GM18861 (cell line): Measurements from ENCODE around the gene RUNX1.
"Not testable (repeated sequence)": the region's sequence is repeated elsewhere in the genome, so short reads cannot be mapped to it uniquely, and the experiment has no call there.

ENCODE experiments used
- ATAC-seq: cut with Tn5 transposase; IDR thresholded peaks from one replicate; pipeline ENCODE4 v1.9.1; 2021; ENCODE audit not compliant: unreplicated experiment

The RUNX1 gene

DNA sequence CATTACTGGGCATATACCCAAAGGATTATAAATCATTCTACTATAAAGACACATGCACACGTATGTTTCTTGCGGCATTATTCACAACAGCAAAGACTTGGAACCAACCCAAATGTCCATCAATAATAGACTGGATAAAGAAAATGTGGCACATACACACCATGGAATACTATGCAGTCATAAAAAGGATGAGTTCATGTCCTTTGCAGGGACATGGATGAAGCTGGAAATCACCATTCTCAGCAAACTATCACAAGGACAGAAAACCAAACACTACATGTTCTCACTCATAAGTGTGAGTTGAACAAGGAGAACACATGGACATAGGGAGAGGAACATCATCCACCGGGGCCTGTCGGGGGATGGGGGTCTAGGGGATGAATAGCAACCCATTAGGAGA lies 97.2 kb downstream of the RUNX1 start:
- ATAC-seq, result not testable (repeated sequence)

DNA sequence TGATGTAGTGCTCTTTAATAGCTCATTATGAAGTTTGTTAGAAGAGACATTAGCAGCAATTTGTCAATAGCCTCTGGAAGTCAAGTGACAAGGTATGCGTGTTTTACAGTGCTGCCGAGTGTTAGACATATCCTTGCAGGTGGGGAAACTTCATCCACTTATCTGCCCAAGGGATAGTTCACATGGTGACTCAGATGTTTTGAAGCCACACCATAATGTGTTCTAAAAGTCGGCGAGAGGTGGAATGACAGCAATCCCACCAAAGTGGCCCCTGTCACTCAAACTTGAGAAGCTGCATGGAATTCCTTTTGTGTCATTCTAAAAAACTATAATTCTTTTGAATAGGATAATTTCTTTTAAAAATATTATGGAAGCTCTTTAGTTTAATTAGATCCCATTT lies 98.1 kb downstream of the RUNX1 start:
- no peak for ATAC-seq

GRCh38 chr21:34949499-34949898 lies 99.6 kb downstream of the RUNX1 start:
- ATAC-seq, result no peak

DNA sequence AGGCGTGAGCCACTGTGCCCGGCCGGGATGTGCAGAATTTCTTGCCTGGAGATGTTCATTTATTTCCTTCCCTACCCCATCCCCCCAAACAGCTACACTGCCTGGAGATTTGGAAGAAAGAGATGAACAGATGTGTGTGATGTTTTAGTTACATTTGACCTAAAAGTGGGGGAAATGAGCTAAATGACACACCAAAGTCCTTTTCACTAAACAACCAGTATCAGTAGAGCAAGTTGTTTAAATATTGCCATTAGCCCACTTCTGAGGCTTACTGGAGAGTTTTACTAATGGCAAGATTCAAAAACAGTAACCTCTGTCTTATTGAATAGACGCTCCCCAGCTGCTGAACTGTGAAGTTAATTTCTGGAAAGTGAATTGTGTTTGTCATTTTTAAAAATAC lies 100.1 kb downstream of the RUNX1 start:
- no peak for ATAC-seq

DNA sequence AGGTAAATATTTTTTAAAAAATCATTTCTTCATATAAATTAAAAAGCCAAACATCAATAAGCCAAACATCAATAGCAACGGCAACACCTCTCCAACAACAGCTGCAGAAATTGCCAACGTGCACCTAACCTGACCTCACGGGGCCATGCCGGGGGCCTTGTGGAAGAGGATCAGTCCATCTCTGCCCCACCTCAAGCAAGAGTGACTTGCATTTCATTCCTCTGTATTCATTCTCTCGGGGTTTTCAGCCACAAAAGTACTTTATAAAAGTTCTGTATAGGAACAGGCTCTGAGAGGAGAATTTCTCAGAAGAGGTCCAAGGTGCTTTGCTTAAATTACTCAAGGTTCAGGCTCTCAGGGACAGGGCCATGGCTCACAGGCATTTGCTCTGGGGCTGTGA lies 100.9 kb downstream of the RUNX1 start:
- ATAC-seq, result no peak

- no peak for ATAC-seq
These were observed 102.1 kb downstream of the RUNX1 start for GRCh38 chr21:34946916-34947534.

DNA sequence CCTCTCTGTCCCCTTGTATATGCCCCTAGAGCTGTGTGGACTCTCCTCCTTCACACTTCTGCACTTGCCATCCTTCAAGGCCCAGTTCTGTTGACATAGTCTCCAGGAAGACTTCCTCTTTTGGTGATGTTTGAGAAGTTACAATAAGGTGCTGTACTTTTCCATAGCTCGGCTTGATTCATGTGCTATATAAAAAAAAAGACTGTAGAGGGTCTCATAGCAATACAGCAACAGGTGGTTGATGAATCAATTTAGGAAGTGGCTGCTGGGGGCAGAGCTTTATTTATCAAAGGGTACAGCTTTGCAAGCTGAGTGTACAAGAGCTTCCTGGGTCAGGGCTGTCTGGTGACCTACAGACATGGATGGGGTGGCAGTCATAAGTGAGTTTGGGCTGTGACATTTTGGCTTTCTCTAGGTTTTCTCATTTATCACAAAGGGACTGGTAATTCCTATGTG lies 102.7 kb downstream of the RUNX1 start:
- ATAC-seq, result no peak

DNA sequence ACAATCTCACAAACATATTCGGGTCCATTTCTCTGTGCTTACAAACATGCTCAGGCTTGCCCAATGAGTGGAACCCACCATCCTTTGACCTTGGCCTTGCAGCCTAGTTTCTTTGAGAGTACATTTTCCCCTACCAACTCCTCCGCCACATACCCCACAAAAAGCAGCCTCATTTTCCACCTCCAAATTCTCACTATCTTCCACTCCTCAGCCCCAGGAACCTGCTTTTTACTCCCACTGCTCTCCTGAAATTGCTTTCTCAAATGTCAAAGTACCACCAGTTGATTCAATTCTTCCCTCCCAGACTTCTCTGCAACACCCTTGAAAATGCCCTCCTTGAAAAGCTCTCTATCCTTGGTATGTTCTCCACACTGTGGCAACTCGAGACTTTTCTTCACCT lies 103.8 kb downstream of the RUNX1 start:
- no peak for ATAC-seq

- no peak for ATAC-seq
These were observed 104.9 kb downstream of the RUNX1 start for GRCh38 chr21:34944015-34944755.

DNA sequence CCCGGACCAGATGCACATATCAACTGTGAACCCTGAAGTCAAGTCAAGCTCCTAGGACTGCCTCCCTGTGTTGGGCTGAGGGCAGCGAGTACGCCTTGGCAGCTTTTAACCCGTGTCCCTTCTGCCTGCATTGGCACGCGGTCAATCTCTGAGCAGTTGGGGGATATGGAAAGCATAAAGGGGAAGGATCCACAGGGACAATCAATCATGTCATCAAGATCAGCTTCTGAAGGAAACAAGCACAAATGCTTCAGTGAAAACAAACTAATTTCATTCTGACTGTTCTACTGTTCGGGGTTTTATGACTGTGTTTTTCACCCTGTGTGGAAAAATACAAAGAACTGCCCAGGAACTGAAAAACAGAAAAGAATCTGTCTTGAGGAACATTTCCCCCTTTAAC lies 106.2 kb downstream of the RUNX1 start:
- no peak for ATAC-seq

DNA sequence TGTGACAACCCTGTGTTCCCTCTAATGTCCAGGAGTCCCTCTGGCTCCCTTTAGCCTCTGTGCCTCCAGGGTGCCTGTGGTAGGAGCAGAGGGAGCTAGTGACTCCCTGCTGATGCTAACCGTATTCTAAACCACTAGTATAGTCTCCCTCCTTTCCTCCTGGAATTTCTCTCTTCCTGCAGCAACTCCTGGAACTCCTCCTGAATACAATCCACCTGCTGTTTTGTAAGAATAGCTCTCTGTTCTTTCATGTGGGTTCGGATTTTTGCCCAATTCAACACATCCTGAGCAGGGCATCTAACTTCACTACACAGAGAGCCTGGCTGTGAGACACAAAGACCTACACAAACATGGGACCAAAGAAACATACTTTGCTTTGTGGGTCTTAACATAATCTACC lies 107.9 kb downstream of the RUNX1 start:
- no peak for ATAC-seq

DNA sequence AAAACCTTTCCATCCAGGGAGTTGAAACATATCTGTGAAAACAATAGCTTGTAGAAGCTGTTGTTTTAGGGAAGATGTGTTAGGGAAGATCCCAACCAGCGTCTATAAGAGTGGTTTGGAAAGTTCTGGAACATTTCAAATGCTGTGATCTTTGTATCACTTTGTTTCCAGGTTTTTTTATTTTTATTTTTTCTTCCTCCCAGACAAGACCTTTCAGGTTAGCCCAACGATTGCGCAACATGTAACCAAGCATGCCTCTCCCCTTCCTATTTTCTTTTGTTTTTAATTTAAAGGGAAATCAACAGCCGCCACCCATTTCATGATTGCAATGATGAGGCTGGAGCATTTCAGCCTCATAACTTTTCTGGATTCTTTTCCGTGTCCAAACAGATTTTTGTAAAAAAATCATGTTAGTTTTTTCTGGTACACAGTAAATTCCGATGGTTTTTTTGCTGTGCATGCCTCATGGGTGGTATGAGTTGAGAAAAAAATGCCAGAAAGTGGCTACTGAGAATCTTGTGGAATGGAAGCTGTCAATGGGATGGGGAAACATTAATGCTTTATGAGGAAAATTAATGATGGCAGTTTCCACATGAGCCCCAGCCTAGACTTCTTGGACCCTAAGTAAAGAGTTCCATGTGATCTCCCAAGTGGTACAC lies 109.3 kb downstream of the RUNX1 start:
- no peak for ATAC-seq

DNA sequence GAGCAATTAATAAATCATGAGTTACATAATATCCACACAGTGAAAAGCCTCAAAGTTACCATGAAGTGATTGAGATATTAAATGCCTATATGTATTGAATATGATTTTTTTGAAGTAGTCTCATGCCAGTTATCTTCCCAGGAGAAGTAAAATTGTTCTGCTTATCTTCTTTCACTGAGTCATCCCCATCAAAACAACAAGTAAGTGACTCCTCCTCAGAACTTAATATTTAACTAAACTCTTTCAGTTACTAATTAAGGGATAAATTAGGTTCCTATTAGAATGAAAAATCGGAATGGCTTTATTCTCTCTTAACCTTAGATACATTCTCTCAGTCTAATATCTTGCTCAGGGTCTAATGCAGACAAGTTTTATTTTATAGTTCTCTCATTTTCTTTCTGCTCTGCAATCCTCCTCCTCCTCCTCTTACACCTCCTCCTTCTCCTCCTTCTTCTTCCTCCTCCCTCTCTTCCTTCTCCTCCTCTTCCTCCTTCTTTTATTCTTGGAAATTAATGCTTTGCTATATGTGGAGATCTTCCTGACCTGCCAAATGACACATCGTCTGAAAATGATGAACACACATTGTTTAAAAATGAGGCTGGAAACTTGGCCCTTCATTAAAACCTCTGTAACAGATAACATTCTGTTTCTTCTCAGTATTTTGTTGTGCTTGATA lies 110.9 kb downstream of the RUNX1 start:
- ATAC-seq, result no peak

- ATAC-seq, result no peak
These were observed 112.1 kb downstream of the RUNX1 start for GRCh38 chr21:34936883-34937563.

DNA sequence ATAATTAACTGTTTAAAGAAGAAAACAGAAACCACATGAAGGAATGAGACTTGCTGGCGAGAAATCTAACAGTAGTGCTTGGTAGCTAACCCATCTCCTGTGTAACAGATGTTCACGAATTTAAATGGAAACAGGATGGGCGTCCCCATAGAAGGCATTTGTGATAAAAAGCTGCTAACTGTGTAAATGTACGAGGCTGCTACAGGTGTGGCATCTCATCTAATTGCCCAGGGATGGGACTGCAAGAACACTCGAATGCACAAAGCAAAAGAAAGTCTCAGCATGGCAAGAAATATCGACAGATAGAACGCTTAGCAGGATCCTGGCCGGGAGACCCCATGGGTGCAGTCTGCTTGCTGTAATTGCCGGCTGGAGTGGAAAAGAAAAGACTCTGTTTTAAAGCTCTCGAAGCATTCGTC lies 112.7 kb downstream of the RUNX1 start:
- no peak for ATAC-seq

GRCh38 chr21:34935898-34936297 lies 113.2 kb downstream of the RUNX1 start:
- ATAC-seq, result no peak

- ATAC-seq, result no peak
These were observed 113.7 kb downstream of the RUNX1 start for GRCh38 chr21:34935452-34935851.

DNA sequence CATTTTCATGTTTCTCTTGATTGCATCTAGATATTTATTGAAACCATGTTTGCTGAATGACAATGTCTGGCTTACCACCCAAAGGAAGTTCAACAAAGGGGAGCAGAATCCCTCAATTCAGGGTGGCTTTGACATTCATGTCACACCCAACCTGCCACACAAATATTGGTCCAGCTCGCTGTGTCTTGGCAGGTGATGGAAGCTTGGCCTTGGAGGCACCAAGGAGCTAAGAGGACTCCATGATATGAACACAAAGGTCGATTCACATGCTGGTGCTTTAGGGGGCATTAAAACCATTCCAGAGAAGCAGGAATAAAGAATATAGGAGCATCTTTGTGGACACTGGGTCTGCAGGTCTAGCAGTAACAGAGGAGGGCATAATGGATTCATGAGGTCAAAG lies 114.8 kb downstream of the RUNX1 start:
- ATAC-seq, result no peak

DNA sequence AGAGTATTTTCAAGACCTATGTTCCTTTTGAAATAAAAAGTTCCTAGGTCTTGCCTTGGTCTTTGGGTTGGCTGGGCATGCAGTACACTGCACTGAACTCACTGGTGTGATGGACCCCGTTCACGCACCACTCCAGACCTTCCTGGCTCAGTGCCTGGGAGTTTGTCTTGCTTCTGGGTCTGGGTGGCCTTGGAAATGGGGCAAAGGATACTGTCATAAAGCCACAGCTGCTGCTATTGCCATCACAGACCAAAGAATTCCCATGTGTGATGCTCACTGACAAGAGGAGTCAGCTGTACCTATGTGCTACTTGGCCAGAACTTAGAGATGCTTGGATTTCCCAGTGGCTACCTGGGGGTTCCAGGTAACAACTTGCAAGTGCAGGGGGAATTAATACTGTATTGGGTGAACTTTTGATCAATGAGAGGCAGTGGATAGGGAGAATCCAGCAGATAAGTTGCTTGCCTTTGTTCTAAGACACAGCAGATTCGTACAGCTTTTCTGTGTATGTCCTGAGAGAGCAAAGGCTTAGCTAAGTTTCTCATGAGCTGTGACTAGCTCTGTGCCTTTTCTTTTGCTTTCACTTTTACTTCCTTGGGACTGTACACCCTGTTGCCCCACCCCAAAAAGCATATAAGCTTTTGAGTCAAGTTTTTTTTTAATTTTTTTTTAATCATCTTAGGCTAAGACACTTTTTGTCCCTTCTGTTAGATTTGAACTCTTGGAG lies 115.3 kb downstream of the RUNX1 start:
- no peak for ATAC-seq

DNA sequence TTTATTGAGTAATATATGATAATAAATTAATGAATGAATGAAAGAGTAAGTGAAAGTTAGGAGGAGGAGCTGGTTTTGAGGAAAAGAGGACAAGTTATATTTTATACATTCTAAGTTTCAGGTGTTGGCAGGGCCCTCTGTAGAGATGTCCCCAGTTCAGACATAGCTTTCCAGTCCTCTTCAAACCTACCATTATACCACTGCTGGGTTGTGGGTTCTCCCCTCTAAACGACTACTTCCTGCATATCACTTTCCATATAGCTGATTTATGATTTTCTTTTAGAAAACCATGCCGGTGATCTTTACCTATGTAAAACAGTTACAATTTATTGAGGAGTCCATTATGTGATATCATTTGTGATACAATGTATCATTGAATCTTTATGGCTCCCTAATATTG lies 116.9 kb downstream of the RUNX1 start:
- no peak for ATAC-seq
